Activated CD8-positive, alpha-beta T cell treated with anti-CD3 and anti-CD28 coated beads for 36 hours (primary cell): Measurements from ENCODE around the gene SBNO2. TPM values are rescaled to one million over a fixed set of nuclear protein-coding genes. Genes with fewer than 3 reads are reported as not detected.

Experiments
- ATAC-seq: fragments of 200-7000 bp; cut with Tn5 transposase; one replicate; pipeline ENCODE4 v1.10.0; 2021; ENCODE audit warnings: mild to moderate bottlenecking, moderate library complexity
- CTCF ChIA-PET: fragments of 350-600 bp; sonication (Branson Sonifier 250); formaldehyde crosslinking; loops from one replicate; lab custom pipeline; 2021; ENCODE audit warnings: antibody characterized with exemption; lab: Charles Lee
- POLR2A ChIA-PET: fragments of 350-600 bp; sonication (Branson Sonifier 250); formaldehyde crosslinking; loops from one replicate; lab custom pipeline; 2021; ENCODE audit warnings: antibody characterized with exemption; lab: Charles Lee
- DNase-seq: peaks from one replicate; pipeline ENCODE4 v3.0.0-alpha.2; 2020
- H3K27ac Mint-ChIP-seq: one replicate; pipeline ENCODE4 v1.8.0; 2021; ENCODE audit warnings: mild to moderate bottlenecking, mixed read lengths
- H3K27me3 Mint-ChIP-seq: one replicate; pipeline ENCODE4 v1.8.0; 2021; ENCODE audit warnings: mixed read lengths
- H3K36me3 Mint-ChIP-seq: one replicate; pipeline ENCODE4 v1.8.0; 2021; ENCODE audit warnings: low read depth, mixed read lengths
- H3K4me1 Mint-ChIP-seq: one replicate; pipeline ENCODE4 v1.8.0; 2021; ENCODE audit warnings: low read depth, mixed read lengths
- H3K4me3 Mint-ChIP-seq: one replicate; pipeline ENCODE4 v1.8.0; 2021; ENCODE audit warnings: mild to moderate bottlenecking, moderate library complexity, mixed read lengths
- H3K9me3 Mint-ChIP-seq: one replicate; pipeline ENCODE4 v1.8.0; 2021; ENCODE audit warnings: mixed read lengths
- intact Hi-C: fragments of 100-400 bp; cut with micrococcal nuclease; formaldehyde crosslinking; loops from one replicate; pipeline ENCODE4 v1.10.0; 2022
- total RNA-seq, 2 experiments: library from RNA; stranded (reverse); gene quantifications; one replicate each; pipeline ENCODE4 v1.2.3, GENCODE V29; 2021
- TF ChIP-seq, protein P1 (sequence below): fragments of 200-600 bp; IDR thresholded peaks from one replicate; pipeline ENCODE4 v1.8.0; 2022; ENCODE audit warnings: antibody characterized with exemption, mild to moderate bottlenecking

Gene SBNO2
- total RNA-seq, 2 experiments from 2014 or later, result 41.7 to 42.0 TPM

DNA sequence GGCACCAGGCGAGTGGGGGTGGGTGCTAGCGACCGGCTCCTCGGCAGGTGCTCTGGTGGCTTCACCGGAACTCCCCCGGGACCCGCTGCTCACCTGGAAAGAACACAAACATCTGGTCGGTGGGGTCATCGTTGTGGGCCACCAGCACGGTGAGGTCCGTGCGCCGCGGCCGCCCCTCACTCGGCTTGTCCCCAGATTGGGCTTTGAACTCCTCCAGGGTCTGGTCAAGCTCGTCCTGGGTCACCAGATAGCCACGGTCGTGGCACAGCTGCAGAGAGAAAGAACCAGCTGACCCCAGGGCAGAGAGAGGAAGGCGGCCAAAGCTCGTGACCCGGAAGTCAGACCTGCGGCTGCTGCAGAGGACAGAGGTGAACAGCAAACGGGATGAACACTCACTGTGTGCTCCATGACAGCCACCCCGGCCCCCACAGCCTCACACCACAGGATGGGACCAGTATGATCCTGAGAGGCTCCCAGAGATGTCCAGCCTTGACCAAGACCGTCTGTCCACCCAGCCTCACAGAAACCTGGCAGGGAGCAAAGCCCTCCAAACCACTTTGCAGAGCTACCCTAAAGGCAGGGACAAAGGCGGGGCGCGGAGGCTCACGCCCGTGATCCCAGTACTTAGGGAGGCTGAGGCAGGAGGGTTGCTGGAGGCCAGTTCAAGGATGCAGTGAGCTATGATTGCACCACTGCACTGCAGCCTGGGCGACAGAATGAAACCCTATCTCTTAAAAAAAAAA, 80.1 kb downstream of the SBNO2 start:
- H3K9me3 Mint-ChIP-seq, result no peaks in the 10 kb centered on the region
- intact Hi-C loops, result no loop called here
- DNase-seq (no peak), ATAC-seq (no peak)
- H3K4me1 Mint-ChIP-seq, result peaks cover 59% of the 10 kb centered on the region
- ChIA-PET CTCF (interaction anchor here (1.0 to 1.8 kb wide), 5 partner anchors 13 to 150 kb away, joined by 3 to 6 read pairs (median 4); no protein-coding TSS in a partner anchor), POLR2A (interaction anchor here (0.6 to 4.8 kb wide), 11 partner anchors 12 to 145 kb away, joined by 3 to 72 read pairs (median 3); partner anchors contain the start of genes ARHGAP45 and CBARP)
- H3K4me3 Mint-ChIP-seq, result peak overlapping the region; percentile 90
- no peaks in the 10 kb centered on the region for H3K27me3 Mint-ChIP-seq
- peaks cover 31% of the 10 kb centered on the region for H3K36me3 Mint-ChIP-seq
- peak overlapping the region; percentile 87 for H3K27ac Mint-ChIP-seq
- TF ChIP-seq, protein P1, sequence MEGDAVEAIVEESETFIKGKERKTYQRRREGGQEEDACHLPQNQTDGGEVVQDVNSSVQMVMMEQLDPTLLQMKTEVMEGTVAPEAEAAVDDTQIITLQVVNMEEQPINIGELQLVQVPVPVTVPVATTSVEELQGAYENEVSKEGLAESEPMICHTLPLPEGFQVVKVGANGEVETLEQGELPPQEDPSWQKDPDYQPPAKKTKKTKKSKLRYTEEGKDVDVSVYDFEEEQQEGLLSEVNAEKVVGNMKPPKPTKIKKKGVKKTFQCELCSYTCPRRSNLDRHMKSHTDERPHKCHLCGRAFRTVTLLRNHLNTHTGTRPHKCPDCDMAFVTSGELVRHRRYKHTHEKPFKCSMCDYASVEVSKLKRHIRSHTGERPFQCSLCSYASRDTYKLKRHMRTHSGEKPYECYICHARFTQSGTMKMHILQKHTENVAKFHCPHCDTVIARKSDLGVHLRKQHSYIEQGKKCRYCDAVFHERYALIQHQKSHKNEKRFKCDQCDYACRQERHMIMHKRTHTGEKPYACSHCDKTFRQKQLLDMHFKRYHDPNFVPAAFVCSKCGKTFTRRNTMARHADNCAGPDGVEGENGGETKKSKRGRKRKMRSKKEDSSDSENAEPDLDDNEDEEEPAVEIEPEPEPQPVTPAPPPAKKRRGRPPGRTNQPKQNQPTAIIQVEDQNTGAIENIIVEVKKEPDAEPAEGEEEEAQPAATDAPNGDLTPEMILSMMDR, result no peak

DNA sequence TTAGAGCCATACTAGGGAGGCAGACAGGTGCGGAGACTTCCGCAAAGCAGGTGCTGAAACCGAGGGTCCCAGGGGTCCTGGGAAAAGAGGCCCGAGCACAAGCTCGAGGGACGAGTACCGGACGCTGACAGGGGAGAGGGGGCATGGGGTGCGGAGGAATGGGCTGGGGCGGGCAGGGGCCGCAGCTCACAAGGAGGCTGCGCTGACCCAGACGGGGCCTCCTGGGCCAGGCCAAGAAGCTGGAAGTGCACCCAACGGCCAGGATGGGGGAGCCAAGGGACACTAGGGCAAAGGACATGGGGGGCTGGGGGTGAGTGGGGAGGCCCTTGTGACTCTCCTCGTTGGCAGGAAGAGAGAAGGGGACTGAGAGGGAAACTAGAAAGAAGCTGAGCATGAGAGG, 80.7 kb downstream of the SBNO2 start:
- Mint-ChIP-seq H3K4me1 (peaks cover 59% of the 10 kb centered on the region), H3K36me3 (peaks cover 36% of the 10 kb centered on the region), H3K9me3 (no peaks in the 10 kb centered on the region), H3K4me3 (peak overlapping the region; percentile 90), H3K27me3 (no peaks in the 10 kb centered on the region), H3K27ac (peak overlapping the region; percentile 87)
- DNase-seq, result no peak
- ATAC-seq, result no peak
- TF ChIP-seq, protein P1, result no peak
- intact Hi-C loops, result no loop called here
- POLR2A ChIA-PET, result interaction anchor here (1.1 to 4.8 kb wide), 6 partner anchors 11 to 66 kb away, joined by 3 to 72 read pairs (median 6); partner anchors contain the start of gene ARHGAP45
- CTCF ChIA-PET, result interaction anchor here (1.2 to 1.8 kb wide), 5 partner anchors 13 to 151 kb away, joined by 3 to 6 read pairs (median 4); partner anchors contain the start of gene ARHGAP45

DNA sequence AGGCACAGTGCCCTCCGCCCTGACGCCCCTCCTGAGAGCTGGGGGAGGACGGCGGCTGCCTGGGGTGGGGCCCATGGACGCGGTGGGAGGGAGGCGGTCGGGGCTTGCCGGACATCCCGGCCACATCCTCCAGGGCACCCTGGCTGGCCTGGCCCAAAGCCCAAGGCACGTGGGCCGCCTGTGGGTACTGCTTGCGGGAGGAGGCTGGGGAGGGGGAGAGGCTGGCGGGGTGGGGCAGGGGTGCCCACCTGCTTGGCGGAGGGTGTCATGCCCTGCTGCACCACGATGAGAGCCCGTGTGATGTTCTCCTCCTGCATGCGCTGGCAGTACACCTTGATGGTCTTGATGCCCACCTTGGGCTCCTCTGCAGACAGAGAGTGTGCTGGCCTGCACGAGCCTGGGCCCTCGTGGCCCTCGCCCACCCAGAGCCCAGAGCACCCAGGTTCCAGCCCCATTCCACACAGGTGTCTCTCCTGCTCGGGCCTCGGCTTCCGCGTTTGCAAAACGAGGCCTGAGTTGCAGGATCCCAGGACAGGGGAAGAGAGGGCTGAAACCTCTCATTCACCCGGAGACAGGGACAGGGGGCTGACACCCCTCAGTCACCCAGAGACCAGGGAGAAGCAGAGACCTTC, 82.4 kb downstream of the SBNO2 start:
- H3K4me1 Mint-ChIP-seq, result peaks cover 61% of the 10 kb centered on the region
- POLR2A ChIA-PET, result interaction anchor here (1.2 to 8.1 kb wide), 6 partner anchors 10 to 180 kb away, joined by 3 to 148 read pairs (median 16); partner anchors contain the start of genes ARHGAP45 and CNN2
- H3K9me3 Mint-ChIP-seq, result no peaks in the 10 kb centered on the region
- ATAC-seq (no peak), DNase-seq (no peak)
- CTCF ChIA-PET, result interaction anchor here (1.2 kb wide), 1 partner anchor 11 kb away, joined by 4 read pairs; no protein-coding TSS in a partner anchor
- no peak overlapping the region for H3K27ac Mint-ChIP-seq
- no peak overlapping the region for H3K4me3 Mint-ChIP-seq
- intact Hi-C loops, result no loop called here
- no peaks in the 10 kb centered on the region for H3K27me3 Mint-ChIP-seq
- TF ChIP-seq, protein P1, result no peak
- peaks cover 45% of the 10 kb centered on the region for H3K36me3 Mint-ChIP-seq

DNA sequence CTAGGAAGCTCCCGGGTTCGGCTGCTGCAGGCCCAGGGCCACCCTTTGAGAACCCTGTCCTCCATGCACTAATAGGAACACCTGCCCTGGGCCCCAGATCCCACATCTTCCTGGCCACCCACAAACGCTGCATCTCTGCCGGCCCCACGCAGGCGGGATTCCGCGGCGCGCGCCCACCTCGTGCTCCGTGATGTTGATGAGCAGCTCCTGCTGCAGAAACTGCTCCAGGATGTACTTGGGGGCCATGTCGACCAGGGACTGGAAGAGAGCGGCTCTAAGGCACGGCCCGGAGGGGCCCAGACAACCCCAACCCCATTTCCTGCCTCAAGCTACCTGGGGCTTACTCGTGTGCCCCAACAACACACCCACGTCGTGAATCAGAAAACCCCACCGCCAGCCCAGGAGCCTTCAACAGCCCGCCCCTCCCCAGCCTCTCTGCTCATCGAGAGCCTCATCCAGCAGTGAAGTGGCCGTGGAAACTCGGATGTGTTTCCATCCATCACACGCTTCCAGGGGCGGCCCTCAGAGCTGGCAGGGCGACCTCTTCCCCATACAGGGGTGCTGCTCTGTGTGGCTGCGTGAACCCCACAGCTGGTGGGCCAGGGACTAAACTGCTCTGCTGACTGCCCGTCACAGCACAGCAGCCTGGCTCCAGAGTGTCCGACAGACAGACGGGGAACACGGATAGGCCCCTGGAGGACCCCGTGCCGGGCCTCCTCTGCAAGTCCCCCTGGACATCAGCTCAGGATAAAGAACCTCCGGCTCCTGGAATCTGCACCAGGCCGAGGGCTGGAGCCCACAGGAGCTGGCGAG, 83.1 kb downstream of the SBNO2 start:
- POLR2A ChIA-PET, result interaction anchor here (0.7 to 8.1 kb wide), 10 partner anchors 9 to 181 kb away, joined by 3 to 148 read pairs (median 4); partner anchors contain the start of genes ARHGAP45, CNN2 and RNU6-2
- no peaks in the 10 kb centered on the region for H3K27me3 Mint-ChIP-seq
- peak overlapping the region; percentile 67 for H3K4me3 Mint-ChIP-seq
- intact Hi-C loops, result no loop called here
- ATAC-seq (peak; percentile 35), DNase-seq (peak; percentile 91)
- TF ChIP-seq, protein P1, result no peak
- peak overlapping the region; percentile 85 for H3K27ac Mint-ChIP-seq
- H3K4me1 Mint-ChIP-seq, result peaks cover 64% of the 10 kb centered on the region
- CTCF ChIA-PET, result interaction anchor here (0.9 to 1.4 kb wide), 3 partner anchors 10 to 154 kb away, joined by 3 to 4 read pairs (median 3); no protein-coding TSS in a partner anchor
- H3K9me3 Mint-ChIP-seq, result no peaks in the 10 kb centered on the region
- peaks cover 49% of the 10 kb centered on the region for H3K36me3 Mint-ChIP-seq
